ENCODE data around the gene CEMIP2.

Gene CEMIP2

GRCh38 chr9:71778085-71778484 lies 9.8 kb upstream of the CEMIP2 start:
- no peak overlapping the region for H3K4me3 ChIP-seq (ENCODE audit: low read depth, low read length)
- peaks cover 4% of the 10 kb centered on the region; the same call in 1 of the 2 replicates for H3K27me3 ChIP-seq
- no peak for DNase-seq
- H3K4me1 ChIP-seq, result no peaks in the 10 kb centered on the region
- TF ChIP-seq CTCF (IDR thresholded peaks at IDR 0.05; ENCODE audit: low read depth, low read length), result no peak
- H3K9me3 ChIP-seq, result no peaks in the 10 kb centered on the region; the same call in 1 of the 2 replicates
- H3K36me3 ChIP-seq, result no peaks in the 10 kb centered on the region

- H3K36me3 ChIP-seq, result no peaks in the 10 kb centered on the region
- H3K27me3 ChIP-seq, result peaks cover 9% of the 10 kb centered on the region
- TF ChIP-seq CTCF (IDR thresholded peaks at IDR 0.05; ENCODE audit: low read depth, low read length), result no peak
- no peaks in the 10 kb centered on the region for H3K4me1 ChIP-seq
- H3K4me3 ChIP-seq (ENCODE audit: low read depth, low read length), result no peak overlapping the region
- H3K9me3 ChIP-seq, result no peaks in the 10 kb centered on the region; the same call in 1 of the 2 replicates
- no peak for DNase-seq
Observed at GRCh38 chr9:71774920-71775319, 6.6 kb upstream of the CEMIP2 start.

GRCh38 chr9:71772726-71773125 lies 4.4 kb upstream of the CEMIP2 start:
- Histone ChIP-seq H3K4me3 (ENCODE audit: low read depth, low read length) (no peak overlapping the region), H3K9me3 (no peaks in the 10 kb centered on the region), H3K27me3 (peaks cover 20% of the 10 kb centered on the region), H3K4me1 (no peaks in the 10 kb centered on the region), H3K36me3 (no peaks in the 10 kb centered on the region)
- DNase-seq, result no peak
- no peak for TF ChIP-seq CTCF (IDR thresholded peaks at IDR 0.05; ENCODE audit: low read depth, low read length)

GRCh38 chr9:71770170-71770569 lies 1.9 kb upstream of the CEMIP2 start:
- TF ChIP-seq CTCF (IDR thresholded peaks at IDR 0.05; ENCODE audit: low read depth, low read length), result no peak
- Histone ChIP-seq H3K36me3 (no peaks in the 10 kb centered on the region), H3K4me3 (ENCODE audit: low read depth, low read length) (no peak overlapping the region), H3K9me3 (no peaks in the 10 kb centered on the region), H3K4me1 (no peaks in the 10 kb centered on the region), H3K27me3 (peaks cover 31% of the 10 kb centered on the region)
- DNase-seq, result no peak

- DNase-seq, result peak; percentile 46
- H3K4me1 ChIP-seq, result no peaks in the 10 kb centered on the region
- H3K9me3 ChIP-seq, result no peaks in the 10 kb centered on the region
- peaks cover 31% of the 10 kb centered on the region for H3K27me3 ChIP-seq
- H3K4me3 ChIP-seq (ENCODE audit: low read depth, low read length), result peak overlapping the region; percentile 65
- no peak for TF ChIP-seq CTCF (IDR thresholded peaks at IDR 0.05; ENCODE audit: low read depth, low read length)
- no peaks in the 10 kb centered on the region for H3K36me3 ChIP-seq
Observed at GRCh38 chr9:71769175-71770161, 1.2 kb upstream of the CEMIP2 start.

GRCh38 chr9:71767776-71768321 lies 464 bp downstream of the CEMIP2 start:
- Histone ChIP-seq H3K4me1 (no peaks in the 10 kb centered on the region), H3K4me3 (ENCODE audit: low read depth, low read length) (peak overlapping the region; percentile 74)

More at GRCh38 chr9:71767776-71768321, 464 bp downstream of the CEMIP2 start:
- no peak for TF ChIP-seq CTCF (IDR thresholded peaks at IDR 0.05; ENCODE audit: low read depth, low read length)
- Histone ChIP-seq H3K36me3 (no peaks in the 10 kb centered on the region), H3K9me3 (no peaks in the 10 kb centered on the region), H3K27me3 (peaks cover 35% of the 10 kb centered on the region)
- peak; percentile 9 for DNase-seq
